NT2/D1 (cell line): Measurements from ENCODE around the gene SERPINB1.
"Not testable (repeated sequence)": the region's sequence is repeated elsewhere in the genome, so short reads cannot be mapped to it uniquely, and the experiment has no call there.

ENCODE experiments used
- SUZ12 ChIP-seq: IDR thresholded peaks from 2 replicates; pipeline ENCODE4 v1.6.1; 2011; ENCODE audit not compliant: insufficient read length, insufficient read depth; ENCODE audit errors: extremely low read depth
- YY1 ChIP-seq: IDR thresholded peaks from 2 replicates; pipeline ENCODE4 v1.6.1; 2011; ENCODE audit not compliant: insufficient read length, insufficient read depth
- ZNF274 ChIP-seq: IDR thresholded peaks from 2 replicates; pipeline ENCODE4 v1.6.1; 2011; ENCODE audit warnings: mild to moderate bottlenecking, low read depth, low read length

DNA sequence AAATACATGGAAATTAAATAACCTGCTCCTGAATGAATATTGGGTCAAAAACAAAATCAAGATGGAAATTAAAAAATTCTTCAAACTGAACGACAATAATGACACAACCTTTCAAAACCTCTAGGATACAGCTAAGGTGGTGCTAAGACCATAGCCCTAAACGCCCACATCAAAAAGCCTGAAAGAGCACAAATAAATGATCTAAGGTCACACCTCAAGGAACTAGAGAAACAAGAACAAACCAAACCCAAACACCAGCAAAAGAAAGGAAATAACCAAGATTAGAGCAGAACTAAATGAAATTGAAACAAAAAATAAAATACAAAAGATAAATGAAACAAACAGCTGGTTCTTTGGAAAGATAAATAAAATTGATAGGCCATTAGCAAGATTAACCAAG, 38.5 kb upstream of the SERPINB1 start:
- TF ChIP-seq SUZ12, ZNF274, YY1: not testable (repeated sequence)
